GM12878 (cell line): ENCODE results near the gene CDKL5. TPM values are rescaled to one million over a fixed set of nuclear protein-coding genes. Genes with fewer than 3 reads are reported as not detected.

Experiments used
- ATAC-seq: fragments of 200-7000 bp; cut with Tn5 transposase; 3 replicates; pipeline ENCODE4 v1.9.1; 2020; ENCODE audit warnings: mild to moderate bottlenecking, moderate library complexity
- BruUV-seq: library from RNA; stranded (reverse); fragments of 400-500 nt; replicated peaks from 2 replicates; lab custom pipeline; 2021; lab: Mats Ljungman, UMichigan
- CTCF ChIA-PET: fragments of 300-600 bp; sonication (Branson Sonifier 250); formaldehyde crosslinking; extraction: SDS; loops from one replicate; lab custom pipeline; 2021; ENCODE audit warnings: inconsistent platforms; lab: Yijun Ruan, JAX
- POLR2A ChIA-PET: fragments of 350-600 bp; formaldehyde crosslinking; extraction: SDS; loops from one replicate; lab custom pipeline; 2021; ENCODE audit warnings: inconsistent platforms; lab: Charles Lee
- RAD21 ChIA-PET: fragments of 300-600 bp; sonication (Branson Sonifier 250); formaldehyde crosslinking; loops from one replicate; lab custom pipeline; 2023; ENCODE audit warnings: antibody characterized with exemption; ENCODE audit not compliant: unreplicated experiment; lab: Charles Lee
- SMC1A ChIA-PET: fragments of 300-600 bp; sonication (Branson Sonifier 250); formaldehyde crosslinking; loops from one replicate; lab custom pipeline; 2023; ENCODE audit not compliant: unreplicated experiment, uncharacterized antibody; lab: Charles Lee
- DNase-seq: peaks from one replicate; pipeline ENCODE4 v3.0.0-alpha.2; 2011; ENCODE audit warnings: low read depth, low spot score
- FAIRE-seq: peaks from 3 replicates; lab custom pipeline; 2011; peaks lifted over from hg19 to GRCh38; lab: Jason Lieb, UNC
- H2AFZ ChIP-seq: 2 replicates; pipeline ENCODE4 v1.6.0; 2011; ENCODE audit warnings: low read depth, low read length, control low read depth; ENCODE audit not compliant: control insufficient read depth
- H3K27ac ChIP-seq: 2 replicates; pipeline ENCODE4 v1.5.1; 2011; ENCODE audit warnings: control low read depth; ENCODE audit not compliant: control insufficient read depth, insufficient read depth
- H3K27me3 ChIP-seq, 2 experiments: replicated peaks in 1 of 2; 2 replicates each; pipeline versions ENCODE4 v1.6.0 to v1.6.1; 2011; ENCODE audit warnings: low read length in 1 of 2; ENCODE audit not compliant: control insufficient read depth in 2 of 2, insufficient read depth in 2 of 2
- H3K36me3 ChIP-seq, 2 experiments: 2 replicates each; pipeline ENCODE4 v1.5.1; 2011; ENCODE audit warnings: low read length in 1 of 2; ENCODE audit not compliant: control insufficient read depth in 2 of 2, insufficient read depth in 2 of 2
- H3K4me1 ChIP-seq: 2 replicates; pipeline ENCODE4 v1.6.1; 2011; ENCODE audit warnings: mild to moderate bottlenecking, low read length, moderate library complexity, mixed read lengths; ENCODE audit not compliant: control insufficient read depth, insufficient read depth
- H3K4me2 ChIP-seq: 2 replicates; pipeline ENCODE4 v1.6.0; 2011; ENCODE audit warnings: control low read depth; ENCODE audit not compliant: control insufficient read depth, insufficient read depth
- H3K4me3 ChIP-seq: fragments of 200-600 bp; sonication (generic); 2 replicates; pipeline ENCODE4 v1.5.1; 2016
- H3K79me2 ChIP-seq: 2 replicates; pipeline ENCODE4 v1.6.0; 2011; ENCODE audit warnings: low read length; ENCODE audit not compliant: control insufficient read depth, insufficient read depth
- H3K9ac ChIP-seq: 2 replicates; pipeline ENCODE4 v1.8.0; 2011; ENCODE audit warnings: low read length, control low read depth, mixed read lengths; ENCODE audit not compliant: control insufficient read depth, insufficient read depth
- H3K9me3 ChIP-seq: replicated peaks from 3 replicates; pipeline ENCODE4 v1.5.1; 2011; ENCODE audit warnings: mild to moderate bottlenecking, low read length; ENCODE audit not compliant: control insufficient read depth, insufficient read depth
- H4K20me1 ChIP-seq: 2 replicates; pipeline ENCODE4 v1.6.0; 2011; ENCODE audit not compliant: control insufficient read depth, insufficient read depth
- ATF2 ChIP-seq: IDR thresholded peaks from 2 replicates; pipeline ENCODE4 v1.6.1; 2012; ENCODE audit warnings: low read length, inconsistent platforms
- EED ChIP-seq: sonication (generic); IDR thresholded peaks from 2 replicates; pipeline ENCODE4 v1.6.1; 2016; ENCODE audit warnings: antibody characterized with exemption, low read depth
- HDAC2 ChIP-seq: fragments of 200-600 bp; sonication (generic); IDR thresholded peaks from 2 replicates; pipeline ENCODE4 v1.6.1; 2017
- PML ChIP-seq: IDR thresholded peaks from 2 replicates; pipeline ENCODE4 v1.6.1; 2012; ENCODE audit warnings: low read length, inconsistent platforms
- YBX1 ChIP-seq: fragments of 450-650 bp; IDR thresholded peaks from 2 replicates; pipeline ENCODE4 v1.6.1; 2016; ENCODE audit warnings: antibody characterized with exemption
- ZBTB40 ChIP-seq: fragments of 450-650 bp; IDR thresholded peaks from 2 replicates; pipeline ENCODE4 v1.6.1; 2016; ENCODE audit warnings: mild to moderate bottlenecking, moderate library complexity, borderline replicate concordance
- ZNF687 ChIP-seq: fragments of 450-650 bp; IDR thresholded peaks from 2 replicates; pipeline ENCODE4 v1.6.1; 2017; ENCODE audit warnings: mild to moderate bottlenecking, moderate library complexity
- ZZZ3 ChIP-seq: IDR thresholded peaks from 2 replicates; pipeline ENCODE4 v1.6.1; 2011; ENCODE audit warnings: low read depth; ENCODE audit not compliant: control insufficient read depth, insufficient read length
- WGBS: methylation state at CpG from one replicate; pipeline ENCODE4 v1.1.6; 2016; ENCODE audit warnings: low lambda C conversion rate; ENCODE audit not compliant: insufficient replicate concordance, insufficient coverage; ENCODE audit errors: missing lambda C conversion rate; 5-methylcytosine and 5-hydroxymethylcytosine counted together
- in situ Hi-C: fragments of 300-500 bp; cut with MboI; formaldehyde crosslinking; loops from 9 replicates; pipeline ENCODE4 v1.14.3; 2018; ENCODE audit warnings: mixed read lengths
- intact Hi-C: fragments of 100-400 bp; cut with micrococcal nuclease; formaldehyde crosslinking; loops from one replicate; pipeline ENCODE4 v1.14.2; 2022; ENCODE audit not compliant: unreplicated experiment
- polyA plus RNA-seq, 11 experiments: library from polyadenylated mRNA; depleted of rRNA in 4 of 11; unstranded in 6 of 11; stranded (reverse) in 5 of 11; fragments of >200 nt; fragmentation: Nextera tagmentation in 4 of 11; fragmentation: Illumina TruSeq in 1 of 11; extraction: Ambion mirVana in 4 of 11; extraction: Trizol in 1 of 11; gene quantifications; 1 replicate in 1 of 11; 2 replicates in 10 of 11; pipeline versions ENCODE4 v1.2.1 to v1.2.3, GENCODE V29; 2011 to 2016; ENCODE audit warnings: inconsistent platforms in 2 of 11, missing spikeins in 2 of 11, low read depth in 1 of 11
- total RNA-seq, 4 experiments: library from RNA; depleted of rRNA in 3 of 4; stranded (reverse); fragments of >200 nt in 3 of 4; fragmentation: Illumina TruSeq in 1 of 4; extraction: Trizol in 1 of 4; gene quantifications; 2 replicates each; pipeline versions ENCODE4 v1.2.1 to v1.2.3, GENCODE V29; 2013 to 2021

The CDKL5 gene
- total and polyA plus RNA-seq, 10 of the 15 experiments (the other 5 are each of a cell fraction or from before 2014, with no cell fraction given): 1.4 to 14.5 (median 6.3) TPM

GRCh38 chrX:18619288-18619687 is 193.9 kb downstream of the CDKL5 start:
- FAIRE-seq: no peak
- WGBS: 95% methylated on average over 2 of the region's 2 CpGs
- no peak for ATAC-seq
- no peak for DNase-seq
- intact Hi-C loops (no loop called here), in situ Hi-C loops (no loop called here)
- BruUV-seq: no TSS peak
- Histone ChIP-seq H3K27ac (no peak overlapping the region; the same call in 1 of the 2 replicates), H4K20me1 (no peaks in the 10 kb centered on the region), H3K4me2 (no peak overlapping the region), H2AFZ (no peak overlapping the region), H3K4me3 (no peak overlapping the region), H3K4me1 (no peaks in the 10 kb centered on the region), H3K79me2 (no peaks in the 10 kb centered on the region), H3K27me3 (no peaks in the 10 kb centered on the region), H3K9ac (no peak overlapping the region), H3K9me3 (no peaks in the 10 kb centered on the region), H3K36me3 (no peaks in the 10 kb centered on the region)
- CTCF ChIA-PET: no interaction called here
- RAD21 ChIA-PET: no interaction called here
- SMC1A ChIA-PET: interaction anchor here (0.8 kb wide), 1 partner anchor 19 kb away, joined by 5 read pairs; no protein-coding TSS in a partner anchor
- POLR2A ChIA-PET: no interaction called here
- TF ChIP-seq HDAC2: no peak
- no peak for TF ChIP-seq ZBTB40
- no peak for TF ChIP-seq PML

- CTCF ChIA-PET: no interaction called here
- 52% methylated on average over 8 of the region's 8 CpGs for WGBS
- no peak overlapping the region for H2AFZ ChIP-seq
- RAD21 ChIA-PET: no interaction called here
- no peaks in the 10 kb centered on the region for H3K79me2 ChIP-seq
- intact Hi-C loops (no loop called here), in situ Hi-C loops (no loop called here)
- POLR2A ChIA-PET: no interaction called here
- no peaks in the 10 kb centered on the region for H3K27me3 ChIP-seq
- no peaks in the 10 kb centered on the region for H3K4me1 ChIP-seq
- H3K4me3 ChIP-seq: no peak overlapping the region
- no peaks in the 10 kb centered on the region for H3K9me3 ChIP-seq
- BruUV-seq: no TSS peak
- DNase-seq: peak; percentile 7
- no peak overlapping the region for H3K4me2 ChIP-seq
- FAIRE-seq: peak; percentile 7
- no peak overlapping the region for H3K9ac ChIP-seq
- ATAC-seq: peak; percentile 56
- SMC1A ChIA-PET: no interaction called here
- no peak overlapping the region for H3K27ac ChIP-seq
- H3K36me3 ChIP-seq: no peaks in the 10 kb centered on the region
- no peaks in the 10 kb centered on the region for H4K20me1 ChIP-seq
- no peak for TF ChIP-seq ZZZ3
- TF ChIP-seq ZNF687: no peak
- peak; percentile 51; the same call in 1 of the 2 replicates for TF ChIP-seq ATF2
- no peak for TF ChIP-seq YBX1
- TF ChIP-seq EED: peak; percentile 60; the same call in 1 of the 2 replicates
Observed at GRCh38 chrX:18620349-18620748, 194.9 kb downstream of the CDKL5 start.
